Sigmoid colon (tissue), 7 donors: ENCODE measurements around the gene HEATR1. TPM values are rescaled to one million over a fixed set of nuclear protein-coding genes. Genes with fewer than 3 reads are reported as not detected.
"Not testable (repeated sequence)": the region's sequence is repeated elsewhere in the genome, so short reads cannot be mapped to it uniquely, and the experiment has no call there.

Experiments
- DNase-seq: peaks from one replicate; pipeline ENCODE4 v3.0.0-alpha.2; 2019
- H3K27ac ChIP-seq, 4 donors: fragments of 200-600 bp; sonication (generic); one replicate each; pipeline ENCODE4 v1.5.1; 2016 to 2019; ENCODE audit warnings: mild to moderate bottlenecking in 1 of 4
- H3K27me3 ChIP-seq, 3 donors: fragments of 200-600 bp; sonication (generic); one replicate each; pipeline ENCODE4 v1.5.1; 2019; ENCODE audit warnings: mild to moderate bottlenecking in 1 of 3
- H3K36me3 ChIP-seq, 4 donors: fragments of 200-600 bp; sonication (generic); one replicate each; pipeline ENCODE4 v1.5.1; 2016 to 2019
- H3K4me1 ChIP-seq, 4 donors: fragments of 200-600 bp; sonication (generic); one replicate each; pipeline ENCODE4 v1.5.1; 2017 to 2019
- H3K4me3 ChIP-seq, 4 donors: fragments of 200-600 bp; sonication (generic); one replicate each; pipeline ENCODE4 v1.5.1; 2017 to 2019; ENCODE audit warnings: mild to moderate bottlenecking in 2 of 4, moderate library complexity in 1 of 4
- H3K9me3 ChIP-seq, 4 donors: fragments of 200-600 bp in 3 of 4; sonication (generic) in 3 of 4; one replicate each; pipeline versions ENCODE4 v1.5.1 to v1.6.1; 2013 to 2019
- CTCF ChIP-seq, 4 experiments: fragments of 450-650 bp in 3 of 4; fragments of 200-600 bp in 1 of 4; IDR thresholded peaks; one replicate each; pipeline ENCODE4 v1.5.1; 2016 to 2019; ENCODE audit warnings: antibody characterized with exemption in 4 of 4, mild to moderate bottlenecking in 3 of 4, moderate library complexity in 2 of 4
- EP300 ChIP-seq, 4 donors: sonication (generic); formaldehyde crosslinking; IDR thresholded peaks; one replicate each; pipeline ENCODE4 v1.6.1; 2017; ENCODE audit warnings: antibody characterized with exemption in 4 of 4
- POLR2A ChIP-seq, 2 donors: fragments of 450-650 bp; IDR thresholded peaks; one replicate each; pipeline ENCODE4 v1.6.1; 2016; ENCODE audit warnings: antibody characterized with exemption in 2 of 2, mild to moderate bottlenecking in 2 of 2, moderate library complexity in 2 of 2
- POLR2AphosphoS5 ChIP-seq, 4 donors: sonication (generic); formaldehyde crosslinking; IDR thresholded peaks; one replicate each; pipeline ENCODE4 v1.6.1; 2017; ENCODE audit warnings: antibody characterized with exemption in 4 of 4
- WGBS, 2 donors: extraction: QIAGEN DNeasy Blood & Tissue Kit; methylation state at CpG; one replicate each; pipeline ENCODE4 v1.1.7; 2013; 5-methylcytosine and 5-hydroxymethylcytosine counted together
- intact Hi-C: fragments of 100-400 bp; cut with DNase I; formaldehyde crosslinking; loops from one replicate; pipeline ENCODE4 v1.15.1; 2023
- polyA plus RNA-seq, 3 donors: library from polyadenylated mRNA; stranded (reverse); fragments of 200-250 nt; gene quantifications; one replicate each; pipeline ENCODE4 v1.2.3, GENCODE V29; 2013
- total RNA-seq, 4 donors: library from RNA; depleted of rRNA; stranded (reverse); fragments of >200 nt; gene quantifications; one replicate each; pipeline ENCODE4 v1.1.0, GENCODE V29; 2016
- donor health status: healthy with polysubstance abuse.
- donor health status: Bipolar disorder and iron deficiency.
- donor health status: healthy.

HEATR1 gene
- total and polyA plus RNA-seq, 7 donors = 0.92 to 22.1 (median 14.4) TPM

- Histone ChIP-seq H3K4me3 (no peak overlapping the region), H3K36me3 (no peaks in the 10 kb centered on the region), H3K9me3 (no peaks in the 10 kb centered on the region), H3K4me1 (peaks cover 0 to 6% (median 0%) of the 10 kb centered on the region in 4 donors), H3K27me3 (no peaks in the 10 kb centered on the region), H3K27ac (no peak overlapping the region)
- intact Hi-C loops = loop anchor here (5.0 to 10.0 kb wide), 3 partner anchors 504 to 956 kb away; no protein-coding TSS in a partner anchor
- peak; percentile 67 for DNase-seq
- TF ChIP-seq EP300 (IDR thresholded peaks at IDR 0.05) (no peak), CTCF (IDR thresholded peaks at IDR 0.05) (peak; percentile 8 to 54 (median 26)), POLR2A (IDR thresholded peaks at IDR 0.05) (no peak)
- 19 to 20% methylated on average over 5 of the region's 5 CpGs for WGBS, 2 donors
Observed at GRCh38 chr1:236608930-236609726, 4.8 kb upstream of the HEATR1 start.

GRCh38 chr1:236607597-236607996, 3.3 kb upstream of the HEATR1 start:
- not testable (repeated sequence) for H3K9me3 ChIP-seq, H3K27ac ChIP-seq, DNase-seq, H3K27me3 ChIP-seq, H3K36me3 ChIP-seq, H3K4me3 ChIP-seq
- intact Hi-C loops = loop anchor here (5.0 to 10.0 kb wide), 3 partner anchors 503 to 957 kb away; no protein-coding TSS in a partner anchor
- 90 to 95% methylated on average over 10 of the region's 10 CpGs for WGBS, 2 donors
- H3K4me1 ChIP-seq = peaks cover 0 to 19% (median 12%) of the 10 kb centered on the region in 4 donors

- intact Hi-C loops = loop anchor here (1.0 to 10.0 kb wide), 5 partner anchors 190 to 960 kb away; partner anchors contain the start of genes ERO1B and MTR
- Histone ChIP-seq H3K27ac (peak overlapping the region; percentile 87 to 90 (median 88)), H3K27me3 (no peaks in the 10 kb centered on the region), H3K36me3 (peaks cover 0 to 19% (median 0%) of the 10 kb centered on the region in 4 donors), H3K4me3 (peak overlapping the region; percentile 72 to 87 (median 86)), H3K4me1 (peaks cover 0 to 22% (median 15%) of the 10 kb centered on the region in 4 donors), H3K9me3 (no peaks in the 10 kb centered on the region)
- DNase-seq = no peak
- WGBS, 2 donors = 70% methylated on average over 34 of the region's 34 CpGs
- TF ChIP-seq POLR2A (IDR thresholded peaks at IDR 0.05) (no peak), CTCF (IDR thresholded peaks at IDR 0.05) (no peak), POLR2AphosphoS5 (IDR thresholded peaks at IDR 0.05) (no peak), EP300 (IDR thresholded peaks at IDR 0.05) (no peak)
Observed at GRCh38 chr1:236604905-236605806, 840 bp upstream of the HEATR1 start.

GRCh38 chr1:236602171-236602570, 2.1 kb downstream of the HEATR1 start:
- DNase-seq = no peak
- no peak overlapping the region for H3K27ac ChIP-seq
- H3K27me3 ChIP-seq = no peaks in the 10 kb centered on the region
- H3K36me3 ChIP-seq = peaks cover 0 to 42% (median 3%) of the 10 kb centered on the region in 4 donors
- no peak overlapping the region for H3K4me3 ChIP-seq
- intact Hi-C loops = loop anchor here (5.0 to 10.0 kb wide), 3 partner anchors 320 to 963 kb away; partner anchors contain the start of gene ERO1B
- H3K9me3 ChIP-seq = no peaks in the 10 kb centered on the region
- TF ChIP-seq POLR2AphosphoS5 (IDR thresholded peaks at IDR 0.05) = no peak
- no peak for TF ChIP-seq POLR2A (IDR thresholded peaks at IDR 0.05)
- TF ChIP-seq EP300 (IDR thresholded peaks at IDR 0.05) = no peak
- no peak for TF ChIP-seq CTCF (IDR thresholded peaks at IDR 0.05)
- peaks cover 0 to 22% (median 15%) of the 10 kb centered on the region in 4 donors for H3K4me1 ChIP-seq
